Left lobe of liver (tissue), 2 donors: ENCODE data around the gene FBN2. TPM values are rescaled to one million over a fixed set of nuclear protein-coding genes. Genes with fewer than 3 reads are reported as not detected.
A peak's percentile ranks its signal among the peaks of the same experiment; 100 is the strongest.

ENCODE experiments used
- ATAC-seq: fragments of 200-7000 bp; cut with Tn5 transposase; one replicate; pipeline ENCODE4 v1.9.1; 2020; ENCODE audit warnings: mild to moderate bottlenecking, moderate library complexity
- DNase-seq: peaks from one replicate; pipeline ENCODE4 v3.0.0-alpha.2; 2020; ENCODE audit warnings: low spot score
- total RNA-seq: library from RNA; stranded (reverse); gene quantifications from one replicate; pipeline ENCODE4 v1.2.1, GENCODE V29; 2021
- donor health status: DM: no; HTN: no; CAD: no; lungs with moderate emphysema.
- donor health status: DM: no; HTN: yes; CAD: no.

The FBN2 gene
- total RNA-seq, 1 donor from 2014 or later, result 0.73 TPM

DNA sequence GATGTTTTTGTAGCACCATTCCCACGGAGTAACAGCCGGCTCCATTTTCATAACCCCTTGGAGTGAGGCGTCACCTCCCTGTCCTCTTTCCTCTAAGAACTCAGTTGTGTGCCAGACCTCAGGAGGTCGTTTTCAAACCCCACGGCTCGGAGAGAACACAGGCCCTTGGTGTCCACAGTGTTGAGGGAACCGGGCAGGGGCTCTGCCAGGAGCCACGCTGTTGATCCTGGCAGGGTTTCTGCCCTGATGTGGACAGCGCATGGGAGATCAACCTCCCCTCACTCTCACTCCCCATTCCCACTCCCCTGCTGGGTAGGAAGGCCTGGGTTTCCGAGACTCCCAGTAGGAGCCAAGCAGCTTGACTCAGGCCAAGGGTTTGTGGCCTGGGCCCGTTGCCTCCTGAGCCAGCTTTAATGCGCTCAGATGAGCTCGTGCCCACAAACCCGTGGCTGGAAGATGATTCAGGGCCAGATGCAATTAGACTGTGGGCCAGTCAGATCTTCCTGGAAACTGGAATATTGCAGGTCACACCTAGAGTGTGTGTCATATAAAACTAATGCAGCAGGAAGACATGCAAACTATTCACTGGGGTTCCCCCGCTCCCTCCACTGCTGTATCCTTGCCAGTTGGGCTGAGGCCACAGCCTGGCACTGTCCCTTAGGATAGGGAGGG lies 321.0 kb downstream of the FBN2 start:
- no peak for ATAC-seq

DNA sequence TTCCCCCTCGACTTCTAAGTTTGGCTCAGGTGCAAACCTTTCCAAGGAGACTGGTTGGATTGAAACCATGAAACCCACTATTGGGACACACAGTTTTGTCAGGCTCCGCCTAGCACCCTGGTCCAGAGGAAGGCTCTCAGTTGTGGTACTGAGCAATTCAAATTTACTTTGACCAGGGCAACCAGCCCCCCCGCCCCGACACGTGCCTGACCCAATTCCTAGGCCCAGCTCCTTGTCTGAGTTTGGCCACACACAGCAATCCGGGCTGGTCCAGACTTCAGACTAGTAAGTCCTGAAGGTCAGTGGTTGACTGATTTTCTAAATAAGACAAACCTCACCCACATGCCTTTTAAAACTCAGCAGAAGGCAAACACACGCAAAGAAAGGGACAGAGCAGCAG lies 321.8 kb downstream of the FBN2 start:
- ATAC-seq, result no peak
- no peak for DNase-seq

More for the DNA sequence above, 321.0 kb downstream of the FBN2 start:
- no peak for DNase-seq

DNA sequence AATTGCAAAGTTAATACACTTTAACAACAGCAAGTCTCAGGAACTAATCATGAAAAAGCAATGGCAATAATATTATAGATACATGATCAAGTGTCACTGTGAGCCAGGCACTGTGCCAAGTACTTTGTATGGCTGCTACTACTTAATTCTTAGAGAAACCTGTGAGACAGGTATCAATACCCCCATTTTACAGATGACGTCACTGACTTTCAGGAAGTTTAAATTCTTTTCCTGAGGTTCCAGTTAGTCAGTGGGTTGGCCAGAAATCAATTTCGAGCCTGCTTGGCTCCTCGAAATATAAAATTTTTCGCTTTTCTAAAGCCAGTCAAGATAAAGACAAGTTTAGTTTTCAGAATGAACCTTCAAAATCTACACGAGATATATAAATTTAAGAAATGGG lies 324.2 kb downstream of the FBN2 start:
- DNase-seq, result no peak

DNA sequence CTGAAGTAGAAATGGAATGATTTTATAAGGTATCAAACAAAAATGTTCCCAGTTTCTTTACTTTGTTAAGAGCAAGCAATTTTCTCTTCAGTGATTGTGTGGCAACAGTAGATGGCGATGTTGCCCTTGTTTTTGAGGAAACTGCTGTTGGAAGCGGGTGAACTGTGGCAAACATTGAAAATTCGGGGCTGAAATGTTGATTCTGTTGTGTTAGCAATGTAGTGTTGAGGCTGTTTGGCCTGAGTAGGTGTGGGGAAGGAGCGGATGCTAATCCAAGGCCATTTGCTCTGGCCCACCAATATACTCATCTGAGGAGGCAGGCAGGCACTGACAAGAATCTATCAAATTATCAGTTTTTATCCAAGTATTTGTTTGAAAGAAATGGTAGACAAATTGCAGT lies 324.7 kb downstream of the FBN2 start:
- ATAC-seq (peak; percentile 80), DNase-seq (no peak)

More for the DNA sequence above, 324.2 kb downstream of the FBN2 start:
- ATAC-seq, result no peak

DNA sequence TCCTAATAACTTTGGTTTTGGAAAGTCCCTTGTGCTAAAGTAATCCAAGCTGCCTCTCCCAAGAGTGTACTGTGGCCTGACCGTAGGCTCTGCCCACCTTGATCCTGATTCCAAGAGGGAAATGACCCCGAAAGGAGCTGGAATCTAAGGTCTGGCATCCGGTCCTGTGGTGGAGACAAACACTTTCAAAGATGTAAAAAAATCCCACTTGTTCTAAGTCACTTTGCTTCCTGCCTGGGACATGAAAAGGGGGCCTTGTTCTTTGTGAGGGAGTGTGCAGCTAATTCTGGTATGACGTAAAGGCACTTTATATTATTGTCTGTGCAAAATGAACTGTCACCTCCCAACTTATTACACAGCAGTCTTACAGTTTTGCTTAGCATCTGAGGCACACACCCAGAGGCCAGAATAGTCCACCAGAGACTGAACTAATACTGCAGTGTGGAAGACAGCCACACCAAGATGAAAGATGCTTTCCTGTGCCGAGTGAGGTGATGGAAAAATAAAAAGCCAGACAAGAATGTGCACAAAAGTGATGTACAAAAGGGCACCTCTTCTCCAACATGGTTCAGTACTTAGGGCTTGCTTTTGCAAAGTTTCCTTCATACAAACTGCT lies 325.7 kb downstream of the FBN2 start:
- DNase-seq, result no peak
- no peak for ATAC-seq

DNA sequence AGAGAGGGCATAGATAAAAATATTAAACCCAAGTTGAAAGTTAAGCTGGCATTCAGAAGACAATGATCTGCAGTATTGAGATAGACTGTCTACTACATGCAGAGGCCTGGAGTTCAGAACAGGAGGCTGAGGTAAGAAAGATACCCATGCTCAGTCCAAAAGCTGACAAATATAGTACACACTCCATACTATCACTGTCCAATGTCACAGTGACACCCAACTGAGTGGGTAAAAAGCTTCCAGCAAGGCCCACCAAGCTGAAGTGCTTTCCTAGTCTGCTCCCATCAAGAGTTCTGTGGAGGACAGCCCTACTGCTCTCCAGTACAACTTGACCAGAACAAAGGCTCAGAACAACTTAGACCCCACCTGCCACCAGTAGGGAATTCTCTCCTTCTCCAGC lies 329.6 kb downstream of the FBN2 start:
- DNase-seq (no peak), ATAC-seq (no peak)
